HG02938 (cell line): ENCODE data around the gene TASOR2.

Source experiments
- ATAC-seq: cut with Tn5 transposase; IDR thresholded peaks from one replicate; pipeline ENCODE4 v1.9.1; 2021; ENCODE audit warnings: mild to moderate bottlenecking, moderate library complexity; ENCODE audit not compliant: unreplicated experiment

Gene TASOR2

GRCh38 chr10:5679606-5680005 lies 5.0 kb upstream of the TASOR2 start:
- ATAC-seq: no peak

GRCh38 chr10:5681930-5682329 lies 2.7 kb upstream of the TASOR2 start:
- no peak for ATAC-seq

- ATAC-seq: no peak
Measured at GRCh38 chr10:5683065-5683464, 1.6 kb upstream of the TASOR2 start.

GRCh38 chr10:5684971-5685763 lies 529 bp downstream of the TASOR2 start:
- peak; percentile 64 for ATAC-seq

- no peak for ATAC-seq
Measured at GRCh38 chr10:5685764-5686240, 1.2 kb downstream of the TASOR2 start.

- no peak for ATAC-seq
Measured at GRCh38 chr10:5688587-5688986, 3.9 kb downstream of the TASOR2 start.

GRCh38 chr10:5691786-5692185 lies 7.1 kb downstream of the TASOR2 start:
- no peak for ATAC-seq

DNA sequence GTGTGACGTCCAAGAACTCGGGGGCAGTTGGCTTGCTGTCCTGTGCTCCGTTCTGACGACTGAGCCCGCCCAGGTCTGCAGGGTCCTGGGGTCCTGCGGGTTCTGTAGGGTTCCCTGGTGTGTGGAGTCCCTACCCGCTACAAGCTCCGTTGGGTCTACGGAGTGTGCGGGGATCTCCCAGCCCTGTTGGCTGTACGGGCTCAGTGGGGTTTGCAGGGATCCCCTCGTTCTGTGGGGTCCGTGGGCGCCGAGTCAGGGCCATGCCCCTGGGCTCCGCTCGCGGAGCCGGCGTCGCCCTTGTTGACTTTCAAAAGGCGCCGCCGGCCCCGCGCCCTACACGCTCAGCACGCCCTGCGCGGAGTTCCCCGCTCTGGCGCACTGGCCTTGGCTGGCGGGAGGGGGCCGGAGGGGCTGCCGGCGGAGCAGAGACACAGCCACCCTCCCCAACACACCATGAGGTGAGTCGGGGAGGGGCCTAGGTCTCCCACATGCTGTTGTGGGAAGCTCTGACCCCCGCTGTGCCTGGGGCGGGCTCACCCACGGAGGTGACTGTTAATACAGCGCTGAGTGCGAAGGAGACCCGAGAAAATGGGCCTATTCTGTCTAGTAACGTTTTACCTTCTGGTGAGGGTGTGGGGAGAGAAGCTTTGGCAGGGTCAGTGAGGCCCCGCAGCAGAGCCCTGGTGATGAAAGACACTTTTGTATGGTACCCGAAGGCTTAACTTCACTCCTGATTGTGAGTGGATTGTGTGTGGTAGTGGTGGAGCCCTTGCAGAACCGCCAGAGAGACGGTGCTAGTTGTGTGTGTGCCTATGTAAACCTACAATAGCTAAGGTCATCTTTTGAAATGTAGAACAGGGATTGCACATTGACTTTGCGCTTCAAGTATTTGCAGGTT lies 8.1 kb downstream of the TASOR2 start:
- peak; percentile 66 for ATAC-seq

- ATAC-seq: no peak
Measured at GRCh38 chr10:5694573-5694972, 9.9 kb downstream of the TASOR2 start.

- ATAC-seq: no peak
Measured at GRCh38 chr10:5697342-5697741, 12.7 kb downstream of the TASOR2 start.

GRCh38 chr10:5698062-5698461 lies 13.4 kb downstream of the TASOR2 start:
- no peak for ATAC-seq

DNA sequence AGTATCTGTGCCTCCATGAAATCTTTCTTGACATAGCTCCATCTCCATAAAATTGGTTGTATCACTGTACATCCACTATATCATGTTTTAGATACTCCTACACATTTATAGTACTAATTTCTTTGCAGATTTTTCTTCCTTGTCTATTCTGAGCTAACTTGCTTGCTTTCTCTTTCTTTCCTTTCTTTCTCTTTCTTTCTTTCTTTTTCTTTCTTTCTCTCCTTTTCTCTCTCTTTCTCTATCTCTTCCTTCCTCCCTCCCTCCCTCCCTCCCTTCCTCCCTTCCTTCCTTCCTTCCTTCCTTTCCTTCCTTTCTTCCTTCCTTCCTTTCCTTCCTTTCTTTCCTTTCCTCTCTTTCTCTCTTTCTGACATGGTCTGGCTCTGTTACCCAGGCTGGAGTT lies 23.7 kb downstream of the TASOR2 start:
- ATAC-seq: no peak

DNA sequence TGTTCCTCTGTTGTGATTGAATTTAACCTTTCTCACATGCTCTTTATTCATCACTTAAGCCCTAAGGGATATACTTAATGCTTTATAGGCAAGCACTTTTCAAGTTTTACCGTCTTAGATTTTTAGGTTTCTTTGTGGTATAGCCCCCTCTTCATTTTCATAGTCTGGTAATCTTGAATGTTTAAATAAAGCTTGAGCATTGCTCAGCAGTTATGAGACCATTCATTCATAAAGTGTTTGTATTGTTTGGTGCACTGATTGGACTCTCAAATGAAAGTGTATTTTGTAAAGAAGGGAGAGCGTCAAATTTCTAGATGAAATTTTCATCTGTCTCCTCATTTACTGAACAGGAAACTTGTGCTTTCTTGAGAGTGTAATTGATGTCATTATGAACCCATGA lies 25.2 kb downstream of the TASOR2 start:
- ATAC-seq: no peak

DNA sequence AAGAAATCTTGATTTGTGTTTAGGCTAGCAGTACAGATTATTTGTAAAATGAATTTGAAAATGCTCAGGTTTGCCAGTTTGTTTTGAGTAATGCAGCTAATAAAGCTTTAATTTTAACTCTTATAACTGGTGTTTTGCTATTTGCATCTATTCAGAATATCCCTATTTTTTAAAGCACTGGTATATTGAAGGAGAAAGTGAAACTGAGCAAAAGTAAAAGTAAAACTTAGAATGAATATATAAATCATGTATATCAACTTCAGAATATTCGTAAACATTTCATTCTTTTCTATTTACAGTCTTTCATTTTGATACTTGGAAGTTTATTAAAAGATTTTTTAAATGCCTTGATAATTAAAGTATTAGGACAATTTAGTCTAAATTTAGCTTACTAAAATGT lies 26.2 kb downstream of the TASOR2 start:
- ATAC-seq: no peak

- ATAC-seq: no peak
Measured at GRCh38 chr10:5711642-5712041, 27.0 kb downstream of the TASOR2 start.

GRCh38 chr10:5719546-5719945 lies 34.9 kb downstream of the TASOR2 start:
- no peak for ATAC-seq

- no peak for ATAC-seq
Measured at GRCh38 chr10:5720182-5720581, 35.5 kb downstream of the TASOR2 start.

- no peak for ATAC-seq
Measured at GRCh38 chr10:5723692-5724091, 39.1 kb downstream of the TASOR2 start.

GRCh38 chr10:5730766-5731165 lies 46.1 kb downstream of the TASOR2 start:
- no peak for ATAC-seq

DNA sequence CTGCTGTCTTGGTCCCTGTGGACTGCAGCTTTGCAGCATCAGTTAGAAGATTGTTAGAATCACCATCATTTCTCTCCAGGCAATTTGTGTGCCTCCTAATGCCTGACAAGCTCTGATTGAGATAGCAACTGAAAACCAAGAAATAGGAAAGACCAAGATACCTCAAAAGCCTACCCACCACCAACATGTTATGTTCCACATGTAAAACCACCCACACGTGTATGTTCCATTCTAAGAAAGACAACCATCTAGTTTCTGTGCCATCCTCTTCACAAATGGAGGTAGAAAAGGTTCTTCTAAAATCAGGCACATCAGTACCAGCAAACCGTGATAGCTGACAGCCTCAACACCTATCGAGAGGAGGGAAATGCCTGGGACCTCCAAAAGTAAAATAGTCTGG lies 46.9 kb downstream of the TASOR2 start:
- no peak for ATAC-seq

- ATAC-seq: no peak
Measured at GRCh38 chr10:5732141-5732540, 47.5 kb downstream of the TASOR2 start.
